GM12878 (cell line): ENCODE measurements around the gene SORCS2.
A peak's percentile ranks its signal among the peaks of the same experiment; 100 is the strongest.

ENCODE experiments used
- EP300 ChIP-seq, 2 experiments: fragments of 150-350 bp in 1 of 2; IDR thresholded peaks; 2 replicates each; pipeline ENCODE4 v1.6.1; 2011 to 2012; ENCODE audit warnings: low read depth in 2 of 2, low read length in 2 of 2, borderline replicate concordance in 1 of 2, improper control_type of control experiment in 1 of 2, inconsistent platforms in 1 of 2; ENCODE audit not compliant: control insufficient read depth in 1 of 2
- ESRRA ChIP-seq: IDR thresholded peaks from 2 replicates; pipeline ENCODE4 v1.6.1; 2012; ENCODE audit warnings: mild to moderate bottlenecking, low read length, improper control_type of control experiment
- FOXK2 ChIP-seq: fragments of 450-650 bp; IDR thresholded peaks from 2 replicates; pipeline ENCODE4 v1.6.1; 2017; ENCODE audit warnings: mild to moderate bottlenecking, moderate library complexity
- GATAD2B ChIP-seq: fragments of 450-650 bp; conservative IDR thresholded peaks from 2 replicates; pipeline ENCODE4 v1.6.1; 2017; ENCODE audit warnings: low read depth, mild to moderate bottlenecking, moderate library complexity
- MXI1 ChIP-seq: fragments of 150-350 bp; IDR thresholded peaks from 2 replicates; pipeline ENCODE4 v1.6.1; 2011; ENCODE audit warnings: low read depth, mild to moderate bottlenecking, inconsistent platforms, low read length, improper control_type of control experiment
- POLR2A ChIP-seq: IDR thresholded peaks from 2 replicates; pipeline ENCODE4 v1.6.1; 2011; ENCODE audit warnings: low read depth, mild to moderate bottlenecking, low read length
- SUZ12 ChIP-seq: fragments of 200-600 bp; sonication (generic); IDR thresholded peaks from one replicate; pipeline ENCODE4 v1.6.1; 2018; ENCODE audit warnings: antibody characterized with exemption, mild to moderate bottlenecking; ENCODE audit not compliant: unreplicated experiment
- TCF7 ChIP-seq: IDR thresholded peaks from 2 replicates; pipeline ENCODE4 v1.6.1; 2014; ENCODE audit warnings: antibody characterized with exemption, borderline replicate concordance
- YY1 ChIP-seq: IDR thresholded peaks from 2 replicates; pipeline ENCODE4 v1.6.1; 2011; ENCODE audit warnings: low read depth, mild to moderate bottlenecking, low read length
- TF ChIP-seq, protein P1 (sequence below), 3 experiments: IDR thresholded peaks in 2 of 3; conservative IDR thresholded peaks in 1 of 3; 2 replicates each; pipeline ENCODE4 v1.5.1; 2011; ENCODE audit warnings: low read depth in 3 of 3, low read length in 3 of 3, mild to moderate bottlenecking in 3 of 3, control low read depth in 2 of 3, moderate library complexity in 2 of 3, inconsistent platforms in 1 of 3, mixed read lengths in 1 of 3; ENCODE audit not compliant: control insufficient read depth in 2 of 3, insufficient read depth in 1 of 3; ENCODE audit errors: extremely low read depth in 1 of 3
- TF ChIP-seq, protein P2 (sequence below): fragments of 450-650 bp; IDR thresholded peaks from 2 replicates; pipeline ENCODE4 v1.6.1; 2014; ENCODE audit warnings: mild to moderate bottlenecking

DNA sequence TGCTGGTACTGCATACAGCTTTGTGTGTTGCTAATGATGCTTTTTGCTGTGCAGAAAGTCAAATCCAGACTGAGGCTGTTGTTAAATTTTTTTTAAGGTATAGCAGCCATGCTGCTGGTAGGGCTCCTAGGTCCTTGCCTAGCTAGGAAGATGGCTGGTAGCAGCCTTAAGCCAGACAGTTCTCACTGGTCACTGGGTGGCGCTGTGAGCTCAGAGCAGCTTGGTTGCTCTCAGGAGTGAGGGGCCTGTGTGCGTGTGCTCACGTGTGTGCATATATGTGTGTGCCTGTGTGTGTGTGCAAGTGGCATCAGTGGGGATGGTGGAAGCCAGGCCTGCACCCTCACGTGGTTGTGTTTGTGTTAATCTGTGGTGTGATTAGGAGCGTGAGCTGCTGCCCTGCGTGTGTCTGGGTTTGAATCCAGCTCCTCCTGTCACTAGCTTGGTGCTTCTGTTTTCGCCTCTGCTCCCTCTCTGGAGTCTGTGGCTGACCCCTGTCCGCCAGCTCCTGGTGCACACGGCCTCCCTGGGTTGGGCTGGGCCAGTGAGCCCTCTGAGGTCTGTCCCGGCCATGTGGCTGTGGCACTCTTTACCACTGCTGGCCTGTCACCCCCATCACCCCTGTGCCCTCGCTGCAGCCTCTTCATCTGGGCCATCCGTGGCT, 46.1 kb downstream of the SORCS2 start:
- TF ChIP-seq TCF7, result no peak
- TF ChIP-seq YY1, result no peak
- TF ChIP-seq FOXK2, result no peak
- TF ChIP-seq, protein P1, sequence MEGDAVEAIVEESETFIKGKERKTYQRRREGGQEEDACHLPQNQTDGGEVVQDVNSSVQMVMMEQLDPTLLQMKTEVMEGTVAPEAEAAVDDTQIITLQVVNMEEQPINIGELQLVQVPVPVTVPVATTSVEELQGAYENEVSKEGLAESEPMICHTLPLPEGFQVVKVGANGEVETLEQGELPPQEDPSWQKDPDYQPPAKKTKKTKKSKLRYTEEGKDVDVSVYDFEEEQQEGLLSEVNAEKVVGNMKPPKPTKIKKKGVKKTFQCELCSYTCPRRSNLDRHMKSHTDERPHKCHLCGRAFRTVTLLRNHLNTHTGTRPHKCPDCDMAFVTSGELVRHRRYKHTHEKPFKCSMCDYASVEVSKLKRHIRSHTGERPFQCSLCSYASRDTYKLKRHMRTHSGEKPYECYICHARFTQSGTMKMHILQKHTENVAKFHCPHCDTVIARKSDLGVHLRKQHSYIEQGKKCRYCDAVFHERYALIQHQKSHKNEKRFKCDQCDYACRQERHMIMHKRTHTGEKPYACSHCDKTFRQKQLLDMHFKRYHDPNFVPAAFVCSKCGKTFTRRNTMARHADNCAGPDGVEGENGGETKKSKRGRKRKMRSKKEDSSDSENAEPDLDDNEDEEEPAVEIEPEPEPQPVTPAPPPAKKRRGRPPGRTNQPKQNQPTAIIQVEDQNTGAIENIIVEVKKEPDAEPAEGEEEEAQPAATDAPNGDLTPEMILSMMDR (IDR thresholded peaks at IDR 0.05 in 2 of 3, conservative IDR thresholded peaks at IDR 0.05 in 1 of 3; ENCODE audit: control insufficient read depth in 2 of 3, extremely low read depth in 1 of 3, insufficient read depth in 1 of 3, low read depth in 3 of 3, low read length in 3 of 3), result 0 out of 6 replicates have a peak, but pooled peaks of 1 of the 3 experiments have one; percentile 8
- TF ChIP-seq SUZ12, result no peak
- TF ChIP-seq EP300 (IDR thresholded peaks at IDR 0.05; ENCODE audit: borderline replicate concordance in 1 of 2, control insufficient read depth in 1 of 2, low read depth in 2 of 2, low read length in 2 of 2), result no peak
- no peak for TF ChIP-seq ESRRA
- TF ChIP-seq POLR2A, result no peak
- no peak for TF ChIP-seq GATAD2B
- TF ChIP-seq MXI1, result no peak
- TF ChIP-seq, protein P2, sequence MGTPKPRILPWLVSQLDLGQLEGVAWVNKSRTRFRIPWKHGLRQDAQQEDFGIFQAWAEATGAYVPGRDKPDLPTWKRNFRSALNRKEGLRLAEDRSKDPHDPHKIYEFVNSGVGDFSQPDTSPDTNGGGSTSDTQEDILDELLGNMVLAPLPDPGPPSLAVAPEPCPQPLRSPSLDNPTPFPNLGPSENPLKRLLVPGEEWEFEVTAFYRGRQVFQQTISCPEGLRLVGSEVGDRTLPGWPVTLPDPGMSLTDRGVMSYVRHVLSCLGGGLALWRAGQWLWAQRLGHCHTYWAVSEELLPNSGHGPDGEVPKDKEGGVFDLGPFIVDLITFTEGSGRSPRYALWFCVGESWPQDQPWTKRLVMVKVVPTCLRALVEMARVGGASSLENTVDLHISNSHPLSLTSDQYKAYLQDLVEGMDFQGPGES, result no peak
